Measurements from ENCODE around the gene AKNAD1. TPM values are rescaled to one million over a fixed set of nuclear protein-coding genes. Genes with fewer than 3 reads are reported as not detected.

The AKNAD1 gene
- total RNA-seq, 1 experiment from 2014 or later = 0.26 TPM

DNA sequence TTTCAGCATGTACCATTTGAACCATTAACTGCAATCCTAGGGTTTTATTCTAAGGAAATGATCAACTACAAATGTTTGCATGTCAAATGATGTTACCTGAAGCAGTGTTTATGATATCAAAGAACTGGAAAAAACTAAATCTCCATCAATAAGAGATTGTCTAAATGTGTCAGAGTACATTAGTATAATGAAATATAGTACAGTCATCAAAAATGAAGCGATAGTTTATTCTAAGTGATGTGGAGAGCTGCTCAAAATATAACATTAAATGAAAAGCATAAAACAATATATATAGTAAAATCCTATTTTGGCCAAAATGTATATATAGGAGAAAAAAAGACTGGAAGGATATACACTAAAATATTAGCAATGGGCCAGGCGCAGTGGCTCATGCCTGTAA, 24.0 kb downstream of the AKNAD1 start:
- BruUV-seq (replicated peaks) = no TSS peak
- Histone ChIP-seq H3K36me3 (ENCODE audit: control insufficient read depth, insufficient read depth, low read length) (no peaks in the 10 kb centered on the region), H3K4me1 (ENCODE audit: control insufficient read depth, insufficient read depth, low read length) (peaks cover 35% of the 10 kb centered on the region), H3K27ac (ENCODE audit: low read length) (peak overlapping the region; percentile 98; the same call in 1 of the 2 replicates), H3K9me3 (ENCODE audit: control insufficient read depth, insufficient read depth, low read depth, low read length) (no peaks in the 10 kb centered on the region), H3K4me3 (ENCODE audit: low read depth in 2 of 2, low read length in 2 of 2) (no peak overlapping the region), H3K27me3 (ENCODE audit: control insufficient read depth, insufficient read depth, low read length) (no peaks in the 10 kb centered on the region)
- no peak for ATAC-seq
- CTCF ChIA-PET = no interaction called here
- in situ Hi-C loops (cut with HindIII; ENCODE audit: low pct_unique_long_range_greater_than_20kb, low sequenced_read_pairs) (no loop called here), intact Hi-C loops (cut with micrococcal nuclease; ENCODE audit: unreplicated experiment) (no loop called here)
- TF ChIP-seq POLR2AphosphoS5 (IDR thresholded peaks at IDR 0.05; ENCODE audit: low read depth, low read length) = no peak
- TF ChIP-seq, protein P1, sequence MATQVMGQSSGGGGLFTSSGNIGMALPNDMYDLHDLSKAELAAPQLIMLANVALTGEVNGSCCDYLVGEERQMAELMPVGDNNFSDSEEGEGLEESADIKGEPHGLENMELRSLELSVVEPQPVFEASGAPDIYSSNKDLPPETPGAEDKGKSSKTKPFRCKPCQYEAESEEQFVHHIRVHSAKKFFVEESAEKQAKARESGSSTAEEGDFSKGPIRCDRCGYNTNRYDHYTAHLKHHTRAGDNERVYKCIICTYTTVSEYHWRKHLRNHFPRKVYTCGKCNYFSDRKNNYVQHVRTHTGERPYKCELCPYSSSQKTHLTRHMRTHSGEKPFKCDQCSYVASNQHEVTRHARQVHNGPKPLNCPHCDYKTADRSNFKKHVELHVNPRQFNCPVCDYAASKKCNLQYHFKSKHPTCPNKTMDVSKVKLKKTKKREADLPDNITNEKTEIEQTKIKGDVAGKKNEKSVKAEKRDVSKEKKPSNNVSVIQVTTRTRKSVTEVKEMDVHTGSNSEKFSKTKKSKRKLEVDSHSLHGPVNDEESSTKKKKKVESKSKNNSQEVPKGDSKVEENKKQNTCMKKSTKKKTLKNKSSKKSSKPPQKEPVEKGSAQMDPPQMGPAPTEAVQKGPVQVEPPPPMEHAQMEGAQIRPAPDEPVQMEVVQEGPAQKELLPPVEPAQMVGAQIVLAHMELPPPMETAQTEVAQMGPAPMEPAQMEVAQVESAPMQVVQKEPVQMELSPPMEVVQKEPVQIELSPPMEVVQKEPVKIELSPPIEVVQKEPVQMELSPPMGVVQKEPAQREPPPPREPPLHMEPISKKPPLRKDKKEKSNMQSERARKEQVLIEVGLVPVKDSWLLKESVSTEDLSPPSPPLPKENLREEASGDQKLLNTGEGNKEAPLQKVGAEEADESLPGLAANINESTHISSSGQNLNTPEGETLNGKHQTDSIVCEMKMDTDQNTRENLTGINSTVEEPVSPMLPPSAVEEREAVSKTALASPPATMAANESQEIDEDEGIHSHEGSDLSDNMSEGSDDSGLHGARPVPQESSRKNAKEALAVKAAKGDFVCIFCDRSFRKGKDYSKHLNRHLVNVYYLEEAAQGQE (IDR thresholded peaks at IDR 0.05; ENCODE audit: insufficient read depth in 1 of 2, low read depth in 2 of 2, low read length in 1 of 2) = no peak
- no peak for TF ChIP-seq SIN3A (IDR thresholded peaks at IDR 0.05; ENCODE audit: borderline replicate concordance, insufficient read depth, low read depth, low read length)
- no peak for TF ChIP-seq TCF7L2 (IDR thresholded peaks at IDR 0.05; ENCODE audit: low read depth, low read length)
- TF ChIP-seq, protein P2, sequence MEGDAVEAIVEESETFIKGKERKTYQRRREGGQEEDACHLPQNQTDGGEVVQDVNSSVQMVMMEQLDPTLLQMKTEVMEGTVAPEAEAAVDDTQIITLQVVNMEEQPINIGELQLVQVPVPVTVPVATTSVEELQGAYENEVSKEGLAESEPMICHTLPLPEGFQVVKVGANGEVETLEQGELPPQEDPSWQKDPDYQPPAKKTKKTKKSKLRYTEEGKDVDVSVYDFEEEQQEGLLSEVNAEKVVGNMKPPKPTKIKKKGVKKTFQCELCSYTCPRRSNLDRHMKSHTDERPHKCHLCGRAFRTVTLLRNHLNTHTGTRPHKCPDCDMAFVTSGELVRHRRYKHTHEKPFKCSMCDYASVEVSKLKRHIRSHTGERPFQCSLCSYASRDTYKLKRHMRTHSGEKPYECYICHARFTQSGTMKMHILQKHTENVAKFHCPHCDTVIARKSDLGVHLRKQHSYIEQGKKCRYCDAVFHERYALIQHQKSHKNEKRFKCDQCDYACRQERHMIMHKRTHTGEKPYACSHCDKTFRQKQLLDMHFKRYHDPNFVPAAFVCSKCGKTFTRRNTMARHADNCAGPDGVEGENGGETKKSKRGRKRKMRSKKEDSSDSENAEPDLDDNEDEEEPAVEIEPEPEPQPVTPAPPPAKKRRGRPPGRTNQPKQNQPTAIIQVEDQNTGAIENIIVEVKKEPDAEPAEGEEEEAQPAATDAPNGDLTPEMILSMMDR (IDR thresholded peaks at IDR 0.05) = no peak
- POLR2A ChIA-PET = no interaction called here
- DNase-seq (ENCODE audit: low read depth, low spot score) = no peak

DNA sequence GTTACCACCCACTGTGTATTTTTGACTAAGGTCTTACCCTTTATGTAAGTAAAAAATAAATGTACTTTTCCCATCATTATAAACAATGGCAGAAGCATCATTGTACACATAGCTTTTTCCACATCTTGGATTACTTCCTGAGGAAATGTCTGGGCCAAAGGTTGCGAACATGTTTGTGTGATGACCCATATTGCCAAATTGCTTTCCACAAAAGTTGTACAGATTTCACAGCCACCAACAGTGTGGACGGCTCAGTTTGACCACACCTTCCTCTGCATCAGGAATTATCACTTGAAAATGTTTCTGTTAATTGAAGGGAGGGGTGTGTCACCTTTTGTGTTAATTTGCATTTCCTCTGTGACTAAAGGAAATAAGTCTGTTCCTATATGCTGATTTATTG, 25.7 kb downstream of the AKNAD1 start:
- ChIA-PET CTCF (interaction anchor here (0.6 to 1.0 kb wide), 2 partner anchors 16 to 67 kb away, joined by 3 to 5 read pairs; no protein-coding TSS in a partner anchor), POLR2A (interaction anchor here (0.7 kb wide), 1 partner anchor 15 kb away, joined by 5 read pairs; no protein-coding TSS in a partner anchor)
- BruUV-seq (replicated peaks) = no TSS peak

More for the DNA sequence above, 25.7 kb downstream of the AKNAD1 start:
- DNase-seq (ENCODE audit: low read depth, low spot score) (peak; percentile 36), ATAC-seq (0 out of 2 replicates have a peak, but pooled peaks have one; percentile 12)
- Histone ChIP-seq H3K4me3 (ENCODE audit: low read depth in 2 of 2, low read length in 2 of 2) (peak overlapping the region; percentile 31 to 56; a peak in 2 of 4 replicates), H3K27me3 (ENCODE audit: control insufficient read depth, insufficient read depth, low read length) (no peaks in the 10 kb centered on the region), H3K27ac (ENCODE audit: low read length) (peak overlapping the region; percentile 98), H3K4me1 (ENCODE audit: control insufficient read depth, insufficient read depth, low read length) (peaks cover 38% of the 10 kb centered on the region), H3K36me3 (ENCODE audit: control insufficient read depth, insufficient read depth, low read length) (no peaks in the 10 kb centered on the region), H3K9me3 (ENCODE audit: control insufficient read depth, insufficient read depth, low read depth, low read length) (no peaks in the 10 kb centered on the region)
- intact Hi-C loops (cut with micrococcal nuclease; ENCODE audit: unreplicated experiment) = no loop called here
- in situ Hi-C loops (cut with HindIII; ENCODE audit: low pct_unique_long_range_greater_than_20kb, low sequenced_read_pairs) = no loop called here
- TF ChIP-seq POLR2AphosphoS5 (IDR thresholded peaks at IDR 0.05; ENCODE audit: low read depth, low read length) (no peak), SIN3A (IDR thresholded peaks at IDR 0.05; ENCODE audit: borderline replicate concordance, insufficient read depth, low read depth, low read length) (no peak), TCF7L2 (IDR thresholded peaks at IDR 0.05; ENCODE audit: low read depth, low read length) (no peak)
- TF ChIP-seq, protein P1 (IDR thresholded peaks at IDR 0.05; ENCODE audit: insufficient read depth in 1 of 2, low read depth in 2 of 2, low read length in 1 of 2) = no peak
- TF ChIP-seq, protein P2 (IDR thresholded peaks at IDR 0.05) = no peak

Measured in Panc1 (cell line).